GM20000 (cell line): ENCODE data around the gene UGT1A9.

Experiments
- DNase-seq: peaks from one replicate; pipeline ENCODE4 v3.0.0; 2012; ENCODE audit warnings: low spot score
- TF ChIP-seq, protein P1 (sequence below): IDR thresholded peaks from 2 replicates; pipeline ENCODE4 v1.5.1; 2012; ENCODE audit warnings: mild to moderate bottlenecking, control low read depth; ENCODE audit errors: extremely low read depth, missing control alignments

The UGT1A9 gene

GRCh38 chr2:233811087-233811486 is 139.4 kb downstream of the UGT1A9 start:
- DNase-seq = no peak
- TF ChIP-seq, protein P1, sequence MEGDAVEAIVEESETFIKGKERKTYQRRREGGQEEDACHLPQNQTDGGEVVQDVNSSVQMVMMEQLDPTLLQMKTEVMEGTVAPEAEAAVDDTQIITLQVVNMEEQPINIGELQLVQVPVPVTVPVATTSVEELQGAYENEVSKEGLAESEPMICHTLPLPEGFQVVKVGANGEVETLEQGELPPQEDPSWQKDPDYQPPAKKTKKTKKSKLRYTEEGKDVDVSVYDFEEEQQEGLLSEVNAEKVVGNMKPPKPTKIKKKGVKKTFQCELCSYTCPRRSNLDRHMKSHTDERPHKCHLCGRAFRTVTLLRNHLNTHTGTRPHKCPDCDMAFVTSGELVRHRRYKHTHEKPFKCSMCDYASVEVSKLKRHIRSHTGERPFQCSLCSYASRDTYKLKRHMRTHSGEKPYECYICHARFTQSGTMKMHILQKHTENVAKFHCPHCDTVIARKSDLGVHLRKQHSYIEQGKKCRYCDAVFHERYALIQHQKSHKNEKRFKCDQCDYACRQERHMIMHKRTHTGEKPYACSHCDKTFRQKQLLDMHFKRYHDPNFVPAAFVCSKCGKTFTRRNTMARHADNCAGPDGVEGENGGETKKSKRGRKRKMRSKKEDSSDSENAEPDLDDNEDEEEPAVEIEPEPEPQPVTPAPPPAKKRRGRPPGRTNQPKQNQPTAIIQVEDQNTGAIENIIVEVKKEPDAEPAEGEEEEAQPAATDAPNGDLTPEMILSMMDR = no peak

DNA sequence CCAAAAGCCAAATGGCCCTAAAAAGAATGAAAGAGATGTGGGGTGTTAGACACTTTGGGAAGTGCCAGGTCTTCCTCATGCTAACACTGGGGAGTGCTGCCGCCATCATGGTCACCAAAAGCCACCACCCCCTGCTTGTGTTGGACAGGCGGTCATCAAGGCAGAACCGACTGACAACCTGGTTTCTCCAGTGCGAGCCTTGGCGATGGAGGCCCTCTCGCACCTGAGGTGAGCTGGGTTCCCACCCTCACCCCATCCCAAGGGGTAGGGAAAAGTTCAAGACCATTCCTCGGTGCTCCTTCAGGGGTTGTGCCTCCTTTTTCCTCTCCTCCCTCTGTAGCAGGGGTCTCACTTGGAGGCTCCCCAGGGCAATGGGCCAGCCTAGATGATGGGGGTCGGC is 140.0 kb downstream of the UGT1A9 start:
- DNase-seq = no peak
- TF ChIP-seq, protein P1 = no peak

DNA sequence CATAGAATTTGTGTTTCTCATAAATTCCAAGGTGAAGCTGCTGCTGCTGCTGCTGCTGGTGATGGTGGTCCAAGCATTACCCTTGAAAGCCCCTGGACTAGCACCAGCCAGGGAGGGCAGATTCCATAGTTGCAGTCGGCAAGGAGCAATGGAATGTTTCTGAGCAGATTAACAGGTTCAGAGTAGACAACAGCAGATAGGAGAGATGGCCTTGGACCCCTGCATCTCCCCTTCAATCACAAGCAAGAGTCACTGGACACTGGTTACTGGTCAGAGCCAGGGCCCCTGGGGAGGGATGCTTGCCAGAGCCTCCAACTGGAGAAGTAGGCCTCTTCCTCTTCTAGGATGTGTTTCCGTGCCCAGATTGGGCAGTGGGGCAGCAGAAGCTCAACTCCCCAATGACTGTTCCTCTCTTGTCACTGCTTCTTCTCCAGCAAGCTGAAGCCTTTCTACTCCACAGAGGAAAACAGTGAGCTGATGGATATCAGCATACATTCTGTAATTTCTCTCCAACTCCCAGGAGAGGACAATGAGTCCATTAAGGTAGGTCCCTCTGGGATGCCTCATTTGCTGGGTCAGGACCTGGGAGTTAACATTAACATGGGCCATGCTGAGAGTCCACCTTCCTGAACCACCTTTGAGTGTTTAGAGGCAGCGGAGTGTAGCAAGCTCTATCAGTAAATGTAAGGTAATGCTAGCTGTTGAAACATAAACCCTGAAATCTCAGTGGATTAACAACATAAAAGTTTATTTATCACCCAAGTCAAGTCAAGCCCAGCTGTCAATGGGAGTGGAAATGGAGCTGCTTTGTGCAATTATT is 141.7 kb downstream of the UGT1A9 start:
- no peak for DNase-seq
- TF ChIP-seq, protein P1 = no peak

DNA sequence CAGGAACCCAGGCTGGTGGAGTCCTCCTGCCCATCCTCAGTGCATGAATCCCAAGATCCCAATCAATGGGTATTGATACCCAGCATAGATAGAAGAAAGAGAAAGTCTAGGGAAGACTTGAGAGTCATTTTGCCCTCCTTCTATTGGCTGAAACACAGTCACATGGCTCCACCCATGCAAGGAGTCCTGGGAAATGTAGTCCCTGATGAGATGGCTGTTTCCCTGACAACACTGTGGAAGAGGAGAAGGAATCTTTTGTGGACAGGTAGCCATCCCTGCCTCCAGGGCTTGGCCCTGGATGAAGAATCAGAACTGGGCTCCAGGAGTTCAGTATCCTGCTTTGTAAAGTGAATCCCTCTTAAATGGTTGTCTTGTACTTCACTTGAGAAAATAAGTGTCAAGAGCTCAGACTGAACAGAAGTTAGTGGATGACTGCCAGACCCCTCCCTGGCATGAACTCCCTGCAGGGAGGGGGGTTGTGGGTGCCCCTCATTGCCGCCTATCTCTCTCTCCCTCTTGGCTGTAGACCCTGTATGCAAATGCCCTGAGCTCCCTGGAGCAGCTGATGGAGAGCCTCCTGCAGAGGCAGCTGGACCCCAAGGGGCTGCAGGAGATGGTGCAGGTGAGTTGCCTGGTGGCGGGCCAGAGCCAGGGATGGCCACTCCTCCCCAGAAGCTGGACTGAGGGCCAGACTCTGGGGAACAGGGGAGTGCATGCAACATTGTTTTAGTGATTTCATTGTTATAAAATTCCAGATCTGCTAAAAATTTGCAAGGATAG is 142.5 kb downstream of the UGT1A9 start:
- no peak for DNase-seq
- TF ChIP-seq, protein P1 = no peak

DNA sequence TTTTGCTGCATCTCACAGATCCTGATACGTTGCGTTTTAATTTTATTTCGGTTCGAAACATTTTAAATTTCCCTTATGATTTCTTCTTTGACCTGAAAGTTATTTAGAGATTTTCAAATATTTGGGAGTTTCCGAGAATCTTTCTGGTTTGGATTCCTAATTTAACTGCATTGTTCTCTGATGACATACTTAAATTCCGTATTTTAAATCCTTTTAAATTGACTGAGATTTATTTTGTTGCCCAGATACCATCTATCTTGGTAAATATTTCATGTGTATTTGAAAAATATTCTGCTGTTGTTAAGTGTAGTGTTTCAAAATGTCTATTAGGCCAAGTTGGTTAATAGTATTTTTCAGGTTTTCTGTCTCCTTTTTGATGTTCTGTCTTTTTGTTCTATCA is 144.2 kb downstream of the UGT1A9 start:
- TF ChIP-seq, protein P1 = no peak
- no peak for DNase-seq

GRCh38 chr2:233816334-233816733 is 144.6 kb downstream of the UGT1A9 start:
- DNase-seq = no peak
- TF ChIP-seq, protein P1 = no peak

DNA sequence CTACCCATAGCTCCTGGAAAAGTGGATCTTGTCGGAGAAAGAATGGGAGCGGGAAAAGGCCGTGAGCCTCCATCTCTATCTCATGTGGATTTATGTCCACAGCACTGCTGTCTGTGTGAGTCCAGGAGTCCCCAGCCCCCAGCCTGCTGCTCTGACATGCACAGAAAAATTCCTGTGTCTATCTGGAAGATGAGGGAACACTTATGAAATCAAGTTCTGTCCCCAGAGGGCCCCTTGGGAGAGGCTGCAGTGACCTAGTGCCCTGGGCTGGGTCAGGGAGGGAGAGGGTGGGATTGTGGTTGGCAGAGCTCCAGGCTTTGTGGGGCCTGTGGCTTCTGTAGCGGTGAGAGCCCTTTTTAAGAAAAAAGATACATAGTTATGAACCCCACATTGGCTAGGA is 145.1 kb downstream of the UGT1A9 start:
- DNase-seq = no peak
- TF ChIP-seq, protein P1 = no peak
